ENCODE measurements around the gene UBB.
"Not testable (repeated sequence)": the region's sequence is repeated elsewhere in the genome, so short reads cannot be mapped to it uniquely, and the experiment has no call there.

The UBB gene

DNA sequence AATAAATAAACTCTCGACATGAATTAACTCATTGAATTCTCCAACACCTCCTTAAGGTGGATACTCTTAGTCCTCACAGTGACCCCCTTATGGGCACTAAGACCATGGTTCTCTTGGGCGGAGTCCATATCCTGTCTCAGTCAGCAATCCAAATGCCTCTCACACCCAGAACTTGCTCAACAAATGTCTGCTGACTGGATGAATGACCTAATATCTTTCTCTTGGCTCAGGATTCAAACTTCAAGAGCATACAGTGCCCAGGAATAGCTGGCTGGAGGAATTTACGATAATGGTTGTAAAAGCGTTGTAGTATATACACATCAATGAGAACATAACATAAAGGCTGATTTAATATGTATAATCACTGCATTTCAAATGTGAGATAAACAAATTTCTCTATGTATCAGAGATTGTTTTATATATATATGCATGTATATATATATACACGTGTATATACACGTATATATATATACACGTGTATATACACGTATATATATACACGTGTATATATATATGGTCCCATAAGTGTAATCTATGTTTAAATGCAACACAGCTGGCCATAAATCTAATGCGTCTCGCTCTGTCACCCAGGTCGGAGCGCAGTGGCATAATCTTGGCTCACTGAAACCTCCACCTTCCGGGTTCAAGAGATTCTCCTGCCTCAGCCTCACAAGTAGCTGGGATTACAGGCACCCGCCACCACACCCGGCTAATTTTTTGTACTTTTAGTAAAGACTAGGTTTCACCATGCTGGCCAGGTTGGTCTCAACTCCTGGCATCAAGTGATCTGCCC is 6.5 kb upstream of the UBB start:
- DNase-seq (ENCODE audit: low read depth in 2 of 2, low spot score in 1 of 2) = no peak

DNA sequence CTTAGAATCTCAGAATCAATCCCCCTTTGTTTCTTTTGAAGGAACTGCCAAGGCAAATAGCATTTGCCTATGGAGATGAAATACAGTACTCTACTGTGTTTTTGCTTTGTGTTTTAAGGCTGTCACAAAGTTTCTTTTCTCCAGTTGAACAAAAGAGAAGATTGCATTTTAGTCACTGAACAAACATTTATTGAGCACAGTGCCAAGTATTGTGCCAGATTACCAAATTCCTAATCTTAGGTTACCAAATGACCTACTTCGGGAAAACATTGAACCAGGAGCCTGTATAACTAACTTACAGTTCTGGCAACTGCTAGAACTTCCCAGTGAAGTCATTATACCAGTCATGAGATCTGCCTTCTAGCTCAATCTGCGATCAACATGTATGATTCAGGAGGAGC is 3.0 kb upstream of the UBB start:
- DNase-seq (ENCODE audit: low read depth in 2 of 2, low spot score in 1 of 2) = no peak

DNA sequence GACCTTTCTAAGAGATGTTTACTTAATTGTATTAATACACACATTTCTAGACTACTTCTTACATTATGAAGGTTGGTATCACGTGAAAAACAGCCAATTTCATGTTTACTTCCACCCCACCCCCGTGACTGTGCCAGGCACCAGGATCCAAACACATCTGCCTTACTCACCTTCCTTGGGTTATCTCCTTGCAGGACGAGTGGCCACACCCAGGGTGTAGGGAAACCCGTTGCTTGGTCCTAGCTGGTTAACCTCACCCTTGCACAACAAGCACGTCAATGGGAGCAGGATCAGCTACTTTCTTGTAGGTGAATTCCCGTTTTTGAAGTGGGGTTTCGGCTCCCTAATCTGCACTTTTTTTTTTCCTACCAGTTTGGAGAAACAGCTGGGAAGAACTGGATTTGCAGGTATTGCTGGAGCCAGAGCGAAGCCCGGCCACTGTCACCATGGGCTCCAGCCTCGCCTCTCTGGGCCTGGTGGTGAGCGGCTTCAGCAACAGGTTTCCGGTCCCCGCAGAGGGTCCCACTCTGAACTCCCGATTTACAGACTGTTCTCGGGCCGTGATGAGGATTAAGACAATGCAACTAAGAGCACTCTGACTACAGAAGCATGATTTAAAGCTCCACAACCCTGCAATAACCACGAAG is 2.1 kb upstream of the UBB start:
- no peak for DNase-seq (ENCODE audit: low read depth in 2 of 2, low spot score in 1 of 2)

DNA sequence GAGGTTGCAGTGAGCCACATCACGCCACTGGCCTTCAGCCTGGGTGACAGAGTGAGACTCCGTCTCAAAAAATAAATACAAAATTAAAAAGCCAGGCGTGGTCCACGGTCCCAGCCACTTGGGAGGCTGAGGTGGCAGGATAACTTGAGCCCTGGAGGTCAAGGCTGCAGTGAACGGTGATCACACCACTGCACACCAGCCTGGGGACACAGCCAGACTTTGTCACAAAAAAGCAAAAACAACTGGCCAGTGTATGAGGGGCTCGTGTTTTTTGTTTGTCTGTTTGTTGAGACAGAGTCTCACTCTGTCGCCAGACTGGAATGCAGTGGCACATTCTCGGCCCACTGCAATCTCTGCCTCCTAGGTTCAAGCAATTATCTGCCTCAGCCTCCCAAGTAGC is 1.2 kb upstream of the UBB start:
- no peak for DNase-seq (ENCODE audit: low read depth in 2 of 2, low spot score in 1 of 2)

DNA sequence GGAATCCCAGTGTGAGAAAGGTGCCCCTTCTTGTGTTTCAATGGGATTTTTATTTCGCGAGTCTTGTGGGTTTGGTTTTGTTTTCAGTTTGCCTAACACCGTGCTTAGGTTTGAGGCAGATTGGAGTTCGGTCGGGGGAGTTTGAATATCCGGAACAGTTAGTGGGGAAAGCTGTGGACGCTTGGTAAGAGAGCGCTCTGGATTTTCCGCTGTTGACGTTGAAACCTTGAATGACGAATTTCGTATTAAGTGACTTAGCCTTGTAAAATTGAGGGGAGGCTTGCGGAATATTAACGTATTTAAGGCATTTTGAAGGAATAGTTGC is 567 bp downstream of the UBB start:
- DNase-seq (ENCODE audit: low read depth in 2 of 2, low spot score in 1 of 2) = no peak

DNA sequence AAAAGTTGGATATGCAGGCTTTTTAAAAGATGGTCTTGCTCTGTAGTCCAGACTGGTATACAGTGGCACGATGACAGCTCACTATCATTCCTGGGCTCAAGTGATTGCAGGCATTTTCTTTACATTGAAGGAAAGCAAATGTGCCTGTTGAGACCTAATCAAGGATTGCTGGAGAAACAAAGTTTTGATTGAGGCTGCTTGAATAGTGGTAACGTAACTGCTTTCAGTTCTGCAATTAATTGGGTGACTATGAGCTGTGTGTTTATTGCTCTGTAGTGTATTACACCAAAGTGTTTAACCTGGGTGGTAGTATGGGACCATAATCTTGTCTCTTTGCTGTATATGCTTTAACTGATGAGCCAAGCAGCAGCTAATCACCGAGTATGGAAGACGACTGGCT is 2.3 kb downstream of the UBB start:
- DNase-seq (ENCODE audit: low read depth in 2 of 2, low spot score in 1 of 2) = no peak

DNA sequence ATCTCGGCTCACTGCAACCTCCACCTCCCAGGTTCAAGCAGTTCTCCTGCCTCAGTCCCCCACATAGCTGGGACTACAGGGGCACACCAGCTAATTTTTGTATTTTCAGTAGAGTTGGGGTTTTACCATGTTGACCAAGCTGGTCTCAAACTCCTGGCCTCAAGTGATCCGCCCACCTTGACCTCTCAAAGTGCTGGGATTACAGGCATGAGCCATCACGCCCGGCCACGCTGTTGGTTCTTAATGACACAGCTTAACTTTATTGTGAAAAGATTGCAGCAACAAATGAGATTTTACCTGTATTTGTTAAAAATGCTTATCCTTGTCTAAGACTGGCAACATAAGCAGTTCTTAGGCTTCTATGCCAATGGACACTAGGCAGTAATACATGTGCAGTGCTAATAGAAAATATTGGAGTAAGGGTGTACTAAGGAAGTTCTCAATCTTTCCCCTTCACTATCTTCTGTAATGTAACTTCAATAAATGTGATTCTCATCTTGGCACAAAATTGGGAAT is 2.9 kb downstream of the UBB start:
- DNase-seq (ENCODE audit: low read depth in 2 of 2, low spot score in 1 of 2) = no peak

DNA sequence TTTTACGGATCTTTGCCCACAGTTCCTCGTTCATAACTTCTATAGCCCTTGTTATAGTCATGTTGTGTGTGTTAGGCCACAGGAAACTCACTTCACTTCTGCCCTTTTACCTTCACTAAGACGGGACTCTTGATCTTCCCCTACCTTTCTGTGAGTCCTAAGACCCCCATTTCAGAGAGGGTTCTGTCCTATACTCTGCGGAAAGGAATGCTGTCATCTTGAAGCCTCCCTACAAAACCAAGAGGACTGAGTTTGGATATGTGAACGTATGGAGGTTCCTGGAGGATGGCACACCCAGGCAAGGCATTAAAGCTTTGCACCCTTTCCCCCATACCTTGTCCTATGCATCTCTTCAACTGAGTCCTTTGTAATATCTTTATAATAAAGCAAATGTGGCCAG is 3.7 kb downstream of the UBB start:
- no peak for DNase-seq (ENCODE audit: low read depth in 2 of 2, low spot score in 1 of 2)

DNA sequence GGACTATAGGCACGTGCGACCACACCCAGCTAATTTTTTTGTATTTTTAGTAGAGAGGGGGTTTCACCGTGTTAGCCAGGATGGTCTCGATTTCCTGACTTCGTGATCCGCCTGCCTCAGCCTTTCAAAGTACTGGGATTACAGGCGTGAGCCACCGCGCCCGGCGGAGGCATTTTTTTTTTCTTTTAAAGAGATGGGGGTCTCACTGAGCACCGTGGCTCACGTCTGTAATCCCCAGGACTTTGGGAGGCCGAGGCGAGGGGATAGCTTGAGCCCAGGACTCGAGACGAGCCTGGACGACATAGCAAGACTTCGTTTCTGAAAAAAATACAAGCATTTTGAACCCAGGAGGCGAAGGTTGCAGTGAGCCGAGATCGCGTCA is 5.2 kb downstream of the UBB start:
- DNase-seq (ENCODE audit: low read depth in 2 of 2, low spot score in 1 of 2) = not testable (repeated sequence)

DNA sequence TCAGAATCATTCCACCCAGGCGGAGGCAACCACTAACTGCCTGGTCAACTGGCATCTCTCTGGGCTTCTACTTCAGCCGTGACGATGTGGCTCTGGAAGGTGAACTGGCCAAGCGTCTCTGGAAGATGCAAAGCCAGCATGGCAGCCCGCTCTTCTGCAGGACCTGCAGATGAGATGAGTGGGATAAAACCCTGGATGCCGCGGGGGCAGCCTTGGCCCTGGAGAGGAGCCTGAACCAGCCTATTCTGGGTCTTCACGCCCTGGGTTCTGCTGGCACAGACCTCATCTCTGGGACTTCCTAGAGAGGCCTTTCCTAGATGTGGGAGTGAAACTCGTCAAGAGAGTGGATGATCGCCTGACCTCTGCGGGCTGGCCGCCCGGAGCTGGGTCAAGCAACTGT is 10.6 kb downstream of the UBB start:
- DNase-seq (ENCODE audit: low read depth in 2 of 2, low spot score in 1 of 2) = no peak

DNA sequence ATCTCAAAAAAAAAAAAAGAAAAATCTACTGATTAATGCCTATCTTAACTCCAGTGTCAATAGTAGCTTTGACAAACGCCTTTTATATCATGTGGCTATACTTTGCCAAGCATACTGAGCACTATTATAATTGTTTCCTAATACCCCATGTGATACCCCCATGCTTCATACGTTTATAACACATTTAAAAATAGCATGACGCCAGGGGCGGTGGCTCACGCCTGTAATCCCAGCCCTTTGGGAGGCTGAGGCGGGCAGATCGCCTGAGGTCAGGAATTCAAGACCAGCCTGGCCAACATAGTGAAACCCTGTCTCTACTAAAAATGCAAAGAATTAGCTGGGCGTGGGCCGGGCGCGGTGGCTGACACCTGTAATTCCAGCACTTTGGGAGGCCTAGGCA is 11.6 kb downstream of the UBB start:
- not testable (repeated sequence) for DNase-seq (ENCODE audit: low read depth in 2 of 2, low spot score in 1 of 2)

DNA sequence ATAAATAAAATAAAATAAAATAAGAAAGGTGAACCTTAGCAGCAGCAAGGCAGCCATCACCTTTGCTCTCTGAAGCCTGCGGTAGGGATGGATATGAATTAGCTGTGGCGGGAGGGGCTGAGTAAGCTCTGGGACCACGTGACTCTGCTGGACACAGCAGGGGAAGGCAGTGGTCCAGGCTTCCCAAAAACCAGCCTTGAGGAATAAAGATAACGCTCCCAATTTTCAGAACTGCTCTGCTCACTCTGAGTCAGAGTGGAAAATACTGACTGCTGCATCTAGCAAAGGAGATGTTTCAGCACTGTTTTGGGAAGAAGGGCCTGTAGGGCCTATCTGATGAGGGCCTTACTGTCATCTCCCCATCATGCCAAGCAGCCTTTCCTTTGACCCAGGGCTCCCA is 15.0 kb downstream of the UBB start:
- DNase-seq (ENCODE audit: low read depth in 2 of 2, low spot score in 1 of 2) = not testable (repeated sequence)

DNA sequence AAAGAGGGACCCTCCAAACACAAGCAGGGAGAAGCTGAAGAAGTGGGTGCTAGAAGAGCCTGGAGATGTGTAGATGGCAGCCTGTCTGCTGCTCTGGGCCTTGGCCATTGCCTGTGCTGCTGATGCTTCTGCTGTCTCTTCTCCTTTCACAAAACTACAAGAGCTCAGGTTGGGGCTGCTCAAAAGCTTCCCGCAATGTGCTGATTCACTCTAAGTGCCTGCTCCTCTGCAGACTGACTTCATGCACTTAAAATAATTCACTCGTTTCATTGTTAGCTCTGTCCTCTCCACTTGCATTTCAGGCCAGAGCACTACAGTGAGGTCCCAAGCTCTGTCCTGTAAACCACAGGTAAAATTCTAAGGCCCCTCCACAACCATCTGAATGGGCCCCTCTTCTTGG is 15.8 kb downstream of the UBB start:
- not testable (repeated sequence) for DNase-seq (ENCODE audit: low read depth in 2 of 2, low spot score in 1 of 2)

DNA sequence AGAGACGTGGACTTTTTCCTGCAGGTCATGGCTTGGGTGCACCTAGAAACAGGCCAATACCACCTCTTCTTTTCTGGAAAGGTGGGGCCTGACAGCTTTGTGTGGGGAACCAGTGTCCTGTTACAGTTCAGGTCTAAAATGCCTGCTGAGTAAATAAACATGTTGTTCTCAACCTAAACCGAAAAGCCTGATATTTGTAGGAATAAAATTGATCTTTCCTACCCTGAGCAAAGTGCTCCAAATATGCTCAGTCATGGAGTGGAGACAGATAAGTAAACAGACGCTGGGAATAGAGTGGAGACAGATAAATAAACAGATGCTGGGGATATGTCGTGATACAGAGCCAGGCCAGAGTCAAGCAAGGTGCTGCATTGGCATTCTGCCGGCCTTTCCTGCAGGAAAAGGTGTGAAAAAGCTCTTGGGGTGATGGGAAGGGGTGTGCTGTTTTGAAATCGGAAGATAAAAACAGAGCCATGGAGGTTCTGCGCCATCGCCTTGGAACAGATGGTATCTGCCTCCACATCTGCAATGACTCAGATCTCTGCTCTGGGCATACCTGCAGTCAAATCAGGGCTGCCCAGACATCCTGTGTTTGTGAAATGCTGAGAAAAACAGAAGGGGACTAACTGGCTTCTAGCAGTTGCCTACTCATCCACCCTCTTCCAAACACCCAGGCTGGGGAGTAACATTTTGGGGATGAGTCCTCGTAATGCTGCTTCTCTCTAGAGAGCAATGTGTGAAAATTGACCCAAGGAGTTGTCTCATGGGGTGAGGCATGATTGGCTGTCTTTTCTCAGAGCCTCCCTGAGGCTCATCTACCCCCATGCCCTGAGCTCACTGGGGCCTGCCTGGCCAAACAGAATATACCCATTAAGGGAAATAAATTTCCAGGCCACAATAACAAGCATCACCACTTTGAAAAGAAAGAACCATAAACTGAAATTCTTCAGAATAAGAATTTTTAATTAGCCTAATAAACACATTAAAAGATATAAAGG is 17.7 kb downstream of the UBB start:
- no peak for DNase-seq (ENCODE audit: low read depth in 2 of 2, low spot score in 1 of 2)

DNA sequence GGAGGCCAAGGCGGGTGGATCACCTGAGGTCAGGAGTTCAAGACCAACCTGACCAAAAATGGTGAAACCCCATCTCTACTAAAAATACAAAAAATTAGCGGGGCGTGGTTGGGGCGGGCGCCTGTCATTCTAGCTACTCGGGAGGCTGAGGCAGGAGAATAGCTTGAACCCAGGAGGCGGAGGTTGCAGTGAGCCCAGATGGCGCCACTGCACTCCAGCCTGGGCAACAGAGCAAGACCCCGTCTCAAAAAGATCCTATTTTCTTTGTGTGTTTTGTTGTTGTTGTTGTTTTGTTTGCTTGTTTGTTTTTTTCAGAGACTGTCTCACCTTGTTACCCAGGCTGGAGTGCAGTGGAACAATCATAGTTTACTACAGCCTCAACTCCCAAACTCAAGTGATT is 23.0 kb downstream of the UBB start:
- not testable (repeated sequence) for DNase-seq (ENCODE audit: low read depth in 2 of 2, low spot score in 1 of 2)

DNA sequence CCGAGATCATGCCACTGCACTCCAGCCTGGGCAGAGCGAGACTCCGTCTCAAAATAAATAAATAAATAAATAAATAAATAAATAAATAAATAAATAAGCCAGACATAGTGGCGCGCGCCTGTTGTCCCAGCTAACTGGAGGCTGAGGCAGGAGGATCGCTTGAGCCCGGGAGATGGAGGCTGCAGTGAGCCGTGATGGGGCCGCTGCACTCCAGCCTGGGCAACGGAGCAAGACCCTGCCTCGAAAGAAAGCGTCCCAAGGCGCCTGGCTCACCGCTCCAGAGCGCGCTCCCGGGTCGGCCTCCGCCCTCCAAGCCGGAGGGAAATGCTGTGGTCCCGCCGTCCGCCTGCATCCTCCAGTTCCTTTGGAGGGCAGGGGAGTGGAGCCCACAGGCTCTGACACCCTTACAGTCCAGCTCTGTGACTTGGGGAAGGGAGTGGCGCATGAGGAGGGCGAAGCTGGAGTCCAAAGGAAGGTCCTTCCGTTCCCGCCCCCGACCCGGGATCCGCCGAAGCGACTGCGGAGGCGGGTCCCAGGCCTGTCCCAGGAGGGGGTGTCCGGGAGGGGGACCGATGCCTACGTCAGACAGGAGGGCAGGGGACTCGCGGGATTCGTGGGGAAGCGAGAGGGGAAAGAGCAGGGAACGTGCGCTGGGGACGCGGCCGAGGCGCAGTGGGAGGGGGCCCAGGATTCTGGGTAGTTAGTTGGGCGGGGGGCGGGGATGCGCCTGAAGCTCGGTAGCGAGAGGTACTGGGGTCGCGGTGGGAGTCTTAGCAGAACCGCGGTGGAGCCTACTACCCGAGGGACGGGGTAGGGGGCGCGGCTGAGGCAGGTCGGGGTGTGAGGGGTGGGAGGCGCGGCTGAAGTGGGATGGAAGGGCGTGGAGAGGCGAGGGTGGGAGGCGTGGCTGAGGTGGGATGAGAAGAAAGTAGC is 26.1 kb downstream of the UBB start:
- DNase-seq (ENCODE audit: low read depth in 2 of 2, low spot score in 1 of 2) = no peak

DNA sequence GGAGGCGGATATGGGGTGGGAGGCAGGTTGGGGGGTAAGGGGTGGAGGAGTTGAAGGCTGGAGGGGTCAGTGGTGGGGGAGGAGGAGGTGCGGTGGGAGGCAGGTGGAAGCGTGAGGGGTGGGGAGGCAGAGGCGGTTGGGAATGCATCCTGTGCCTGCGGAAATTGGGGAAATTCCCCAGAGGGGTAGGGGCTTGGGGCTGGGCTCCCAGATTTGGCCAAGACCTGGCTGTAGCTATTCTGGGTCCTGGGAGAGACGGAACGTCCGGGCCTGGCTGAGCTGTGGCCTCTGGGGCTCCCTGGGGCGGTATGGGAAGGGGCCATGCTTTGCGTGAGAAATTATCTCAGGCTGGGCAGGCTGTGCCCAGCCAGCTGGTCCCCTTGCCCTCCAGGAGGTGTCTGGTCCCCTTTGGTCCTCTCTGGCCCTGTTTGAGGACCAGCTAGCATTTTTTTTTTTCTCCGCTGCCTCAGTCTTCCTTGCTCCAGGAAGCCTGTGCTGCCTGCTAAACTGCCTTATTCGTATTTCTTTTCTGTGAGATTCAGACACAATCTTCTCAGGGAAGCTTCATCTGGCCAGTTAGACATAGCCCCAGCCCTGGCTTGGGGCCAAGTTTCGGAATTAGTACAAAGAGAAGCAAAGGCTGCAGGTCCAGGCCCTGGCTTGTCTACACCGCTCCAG is 27.2 kb downstream of the UBB start:
- no peak for DNase-seq (ENCODE audit: low read depth in 2 of 2, low spot score in 1 of 2)

DNA sequence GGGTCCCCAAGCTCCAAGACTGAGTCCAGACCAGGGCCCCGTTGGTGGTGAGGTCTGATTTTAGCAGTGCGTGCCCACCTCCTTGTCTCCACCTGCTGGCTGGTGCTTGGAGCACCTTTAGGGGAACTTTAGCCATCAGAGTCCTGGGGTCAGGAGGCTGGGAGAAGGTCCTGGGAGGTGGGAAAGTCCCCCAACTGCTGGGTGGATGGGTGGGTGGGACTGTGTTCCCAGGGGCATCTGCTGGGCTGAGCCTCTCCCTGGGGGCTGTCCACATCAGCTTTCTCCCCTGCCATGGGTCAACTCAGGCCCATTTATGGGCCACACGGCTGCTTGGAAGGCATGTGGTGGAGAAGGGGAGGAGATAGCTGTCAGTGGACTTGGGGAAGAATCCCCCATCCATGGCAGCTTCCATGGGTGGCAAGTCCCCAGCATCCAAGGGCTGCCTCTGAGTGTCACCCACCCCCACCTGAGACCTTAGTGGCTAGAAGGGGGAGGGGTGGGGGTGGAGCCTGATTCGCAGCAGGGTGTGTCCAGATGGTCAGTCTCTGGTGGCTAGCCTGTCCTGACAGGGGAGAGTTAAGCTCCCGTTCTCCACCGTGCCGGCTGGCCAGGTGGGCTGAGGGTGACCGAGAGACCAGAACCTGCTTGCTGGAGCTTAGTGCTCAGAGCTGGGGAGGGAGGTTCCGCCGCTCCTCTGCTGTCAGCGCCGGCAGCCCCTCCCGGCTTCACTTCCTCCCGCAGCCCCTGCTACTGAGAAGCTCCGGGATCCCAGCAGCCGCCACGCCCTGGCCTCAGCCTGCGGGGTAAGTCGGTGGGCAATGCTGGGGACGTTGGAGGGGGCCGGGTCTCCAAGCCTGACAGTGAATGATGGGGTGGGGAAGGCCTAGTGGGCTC is 34.4 kb downstream of the UBB start, which contains the start of gene TRPV2:
TRPV2 (plus strand) TSS at position 541 of the 894 bp plus-strand sequence. CDS start 2,098 bp downstream, outside the sequence.
- DNase-seq (ENCODE audit: low read depth in 2 of 2, low spot score in 1 of 2) = peak in 1 of 2 donors; percentile 12

DNA sequence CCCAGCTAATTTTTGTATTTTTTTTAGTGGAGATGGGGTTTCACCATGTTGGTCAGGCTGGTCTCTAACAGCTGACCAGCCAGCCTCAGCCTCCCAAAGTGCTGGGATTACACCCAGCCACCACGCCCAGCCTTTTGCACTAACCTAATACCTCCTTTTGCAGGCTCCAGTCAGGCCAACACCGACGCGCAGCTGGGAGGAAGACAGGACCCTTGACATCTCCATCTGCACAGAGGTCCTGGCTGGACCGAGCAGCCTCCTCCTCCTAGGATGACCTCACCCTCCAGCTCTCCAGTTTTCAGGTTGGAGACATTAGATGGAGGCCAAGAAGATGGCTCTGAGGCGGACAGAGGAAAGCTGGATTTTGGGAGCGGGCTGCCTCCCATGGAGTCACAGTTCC is 36.5 kb downstream of the UBB start:
- DNase-seq (ENCODE audit: low read depth in 2 of 2, low spot score in 1 of 2) = no peak

All from stimulated activated CD8-positive, alpha-beta memory T cell treated with anti-CD3 and anti-CD28 coated beads, Interleukin-4, amount 100 ng/mL, for 4 hours (primary cell).